Astrocyte (in vitro differentiated cells and primary cell): ENCODE measurements around the gene ABHD2.

Experiments used
- EZH2 ChIP-seq: IDR thresholded peaks from 2 replicates; pipeline ENCODE4 v1.6.1; 2012; ENCODE audit warnings: mild to moderate bottlenecking, low read length, inconsistent platforms; ENCODE audit not compliant: insufficient read depth
- TF ChIP-seq, protein P1 (sequence below): IDR thresholded peaks from 2 replicates; pipeline ENCODE4 v1.5.1; 2011; ENCODE audit warnings: low read depth, mild to moderate bottlenecking, inconsistent platforms, low read length, moderate library complexity; ENCODE audit not compliant: insufficient read depth

DNA sequence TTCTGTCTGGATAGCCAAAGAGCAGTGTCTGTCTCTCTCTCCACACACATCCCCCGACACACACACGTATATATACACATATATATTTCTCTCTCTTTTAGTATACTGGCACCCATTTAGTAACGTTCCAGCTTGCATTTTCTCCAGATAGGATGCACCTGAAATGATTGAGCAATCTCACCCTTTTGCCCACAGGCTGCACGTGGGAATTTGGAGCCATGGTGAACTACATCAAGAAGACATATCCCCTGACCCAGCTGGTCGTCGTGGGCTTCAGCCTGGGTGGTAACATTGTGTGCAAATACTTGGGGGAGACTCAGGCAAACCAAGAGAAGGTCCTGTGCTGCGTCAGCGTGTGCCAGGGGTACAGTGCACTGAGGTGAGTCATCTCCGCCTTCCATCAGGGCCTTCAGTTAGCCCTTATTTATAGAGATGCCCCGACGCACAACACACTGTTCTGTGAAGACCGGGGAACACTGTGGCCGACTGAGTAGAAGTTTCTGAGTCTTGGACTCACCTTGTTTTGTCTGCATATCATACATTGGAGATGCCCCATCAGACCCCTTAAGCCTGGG lies 87.4 kb downstream of the ABHD2 start:
- no peak for TF ChIP-seq EZH2
- TF ChIP-seq, protein P1, sequence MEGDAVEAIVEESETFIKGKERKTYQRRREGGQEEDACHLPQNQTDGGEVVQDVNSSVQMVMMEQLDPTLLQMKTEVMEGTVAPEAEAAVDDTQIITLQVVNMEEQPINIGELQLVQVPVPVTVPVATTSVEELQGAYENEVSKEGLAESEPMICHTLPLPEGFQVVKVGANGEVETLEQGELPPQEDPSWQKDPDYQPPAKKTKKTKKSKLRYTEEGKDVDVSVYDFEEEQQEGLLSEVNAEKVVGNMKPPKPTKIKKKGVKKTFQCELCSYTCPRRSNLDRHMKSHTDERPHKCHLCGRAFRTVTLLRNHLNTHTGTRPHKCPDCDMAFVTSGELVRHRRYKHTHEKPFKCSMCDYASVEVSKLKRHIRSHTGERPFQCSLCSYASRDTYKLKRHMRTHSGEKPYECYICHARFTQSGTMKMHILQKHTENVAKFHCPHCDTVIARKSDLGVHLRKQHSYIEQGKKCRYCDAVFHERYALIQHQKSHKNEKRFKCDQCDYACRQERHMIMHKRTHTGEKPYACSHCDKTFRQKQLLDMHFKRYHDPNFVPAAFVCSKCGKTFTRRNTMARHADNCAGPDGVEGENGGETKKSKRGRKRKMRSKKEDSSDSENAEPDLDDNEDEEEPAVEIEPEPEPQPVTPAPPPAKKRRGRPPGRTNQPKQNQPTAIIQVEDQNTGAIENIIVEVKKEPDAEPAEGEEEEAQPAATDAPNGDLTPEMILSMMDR: no peak
